Measurements from ENCODE around the gene ALG9. TPM values are rescaled to one million over a fixed set of nuclear protein-coding genes. Genes with fewer than 3 reads are reported as not detected.

ALG9 gene
- polyA plus RNA-seq, 1 donor from 2014 or later, result 92.1 TPM

DNA sequence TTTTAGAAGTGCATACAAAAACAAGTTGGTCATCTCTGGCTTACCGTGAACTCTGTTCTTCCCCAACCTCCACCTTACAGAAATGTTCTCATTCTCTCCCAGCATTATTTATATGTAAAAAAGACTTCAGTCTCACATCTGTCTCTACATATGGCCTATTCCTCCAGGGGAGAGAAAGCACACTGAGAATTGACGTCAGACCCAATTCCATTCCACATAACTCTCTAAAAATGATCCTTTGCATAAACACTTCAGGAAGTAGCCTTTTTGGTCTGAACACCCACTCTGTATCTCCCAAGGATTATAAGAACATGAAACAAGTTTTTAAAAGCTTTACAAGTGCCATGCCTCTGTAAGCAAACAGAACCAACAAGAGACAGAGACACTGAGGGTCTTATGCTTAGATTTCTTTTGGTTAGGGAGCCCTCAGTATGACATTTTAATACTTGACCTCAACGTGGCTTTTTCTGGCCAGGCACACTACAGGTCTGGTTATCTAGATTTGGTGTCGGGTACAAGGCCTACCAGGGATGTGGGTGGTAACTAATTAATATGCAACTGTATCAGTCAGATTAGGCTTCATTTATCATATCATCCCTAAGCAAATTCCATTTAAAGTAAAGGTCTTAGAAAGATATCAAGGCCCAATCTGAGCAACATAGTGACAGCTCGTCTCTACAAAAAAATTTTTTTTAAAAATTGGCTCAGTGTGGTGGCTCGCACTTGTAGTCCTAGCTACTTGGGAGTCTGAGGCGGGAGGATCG lies 56.6 kb downstream of the ALG9 start:
- Histone ChIP-seq H3K9me3 (ENCODE audit: low read length) (no peaks in the 10 kb centered on the region), H3K27me3 (ENCODE audit: insufficient read depth, low read depth, low read length) (no peaks in the 10 kb centered on the region), H3K9me2 (ENCODE audit: insufficient read depth, low read length) (no peaks in the 10 kb centered on the region), H3K9ac (ENCODE audit: low read length) (no peak overlapping the region), H3K4me3 (ENCODE audit: low read length) (no peak overlapping the region), H3K79me2 (replicated peaks; ENCODE audit: insufficient read depth, low read length) (no peaks in the 10 kb centered on the region), H4K20me1 (ENCODE audit: insufficient read depth) (no peaks in the 10 kb centered on the region), H3K27ac (ENCODE audit: low read length) (no peak overlapping the region), H3F3A (ENCODE audit: insufficient read depth, low read length, poor library complexity, severe bottlenecking) (no peaks in the 10 kb centered on the region), H3K36me3 (ENCODE audit: insufficient read depth, low read length) (peaks cover 4% of the 10 kb centered on the region), H3K4me2 (ENCODE audit: low read length) (no peak overlapping the region), H2AFZ (ENCODE audit: low read depth, low read length) (no peak overlapping the region)
- TF ChIP-seq POLR2AphosphoS5 (IDR thresholded peaks at IDR 0.05), result no peak
- no peak for TF ChIP-seq SMC3 (conservative IDR thresholded peaks at IDR 0.05; ENCODE audit: poor library complexity)
- no peak for TF ChIP-seq RAD21 (conservative IDR thresholded peaks at IDR 0.05)
- no peak for TF ChIP-seq MXI1 (conservative IDR thresholded peaks at IDR 0.05; ENCODE audit: poor library complexity, severe bottlenecking)
- TF ChIP-seq EP300 (conservative IDR thresholded peaks at IDR 0.05; ENCODE audit: poor library complexity, severe bottlenecking), result no peak
- TF ChIP-seq REST (IDR thresholded peaks at IDR 0.05; ENCODE audit: borderline replicate concordance), result no peak
- TF ChIP-seq TAF1 (IDR thresholded peaks at IDR 0.05; ENCODE audit: low read depth), result no peak
- TF ChIP-seq EZH2 (IDR thresholded peaks at IDR 0.05; ENCODE audit: borderline replicate concordance, insufficient read depth, low read length, poor library complexity, severe bottlenecking), result no peak
- no peak for TF ChIP-seq CTCF (IDR thresholded peaks at IDR 0.05; ENCODE audit: poor library complexity, severe bottlenecking)

DNA sequence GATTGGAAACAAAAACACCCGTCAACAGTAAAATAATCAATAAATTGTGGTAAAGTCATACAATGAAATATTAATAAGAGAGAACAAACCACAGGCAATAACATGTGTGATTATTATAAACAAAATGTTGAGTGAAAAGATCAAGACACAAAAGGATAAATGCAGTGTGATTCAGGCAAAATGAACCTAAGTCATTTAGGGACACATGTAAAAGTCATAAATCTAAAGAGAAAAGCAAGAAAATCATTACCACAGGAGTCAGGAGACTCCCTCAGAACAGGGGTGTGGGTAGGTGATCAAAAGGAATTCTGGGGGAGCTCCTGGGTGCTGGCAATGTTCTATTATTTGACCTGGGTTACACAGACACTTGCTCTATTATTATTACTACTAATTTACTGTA lies 57.3 kb downstream of the ALG9 start:
- Histone ChIP-seq H4K20me1 (ENCODE audit: insufficient read depth) (no peaks in the 10 kb centered on the region), H3K27ac (ENCODE audit: low read length) (no peak overlapping the region), H3F3A (ENCODE audit: insufficient read depth, low read length, poor library complexity, severe bottlenecking) (no peaks in the 10 kb centered on the region), H2AFZ (ENCODE audit: low read depth, low read length) (no peak overlapping the region), H3K9me3 (ENCODE audit: low read length) (no peaks in the 10 kb centered on the region), H3K36me3 (ENCODE audit: insufficient read depth, low read length) (peaks cover 4% of the 10 kb centered on the region), H3K4me2 (ENCODE audit: low read length) (no peak overlapping the region), H3K9ac (ENCODE audit: low read length) (no peak overlapping the region), H3K9me2 (ENCODE audit: insufficient read depth, low read length) (no peaks in the 10 kb centered on the region), H3K27me3 (ENCODE audit: insufficient read depth, low read depth, low read length) (no peaks in the 10 kb centered on the region), H3K79me2 (replicated peaks; ENCODE audit: insufficient read depth, low read length) (no peaks in the 10 kb centered on the region), H3K4me3 (ENCODE audit: low read length) (no peak overlapping the region)
- no peak for TF ChIP-seq MXI1 (conservative IDR thresholded peaks at IDR 0.05; ENCODE audit: poor library complexity, severe bottlenecking)

Data from neural cell (in vitro differentiated cells).